HCT116 (cell line): ENCODE results near the gene UBE2G2.

Experiments
- EZH2phosphoT487 ChIP-seq: fragments of 200-600 bp; IDR thresholded peaks from 2 replicates; pipeline ENCODE4 v1.6.1; 2018; ENCODE audit warnings: antibody characterized with exemption, borderline replicate concordance
- POLR2A ChIP-seq: IDR thresholded peaks from 2 replicates; pipeline ENCODE4 v1.7.0; 2011; ENCODE audit warnings: borderline replicate concordance; ENCODE audit not compliant: insufficient read depth, insufficient read length; ENCODE audit errors: extremely low read depth
- SP1 ChIP-seq: IDR thresholded peaks from 2 replicates; pipeline ENCODE4 v1.6.1; 2012; ENCODE audit warnings: low read depth
- TF ChIP-seq, protein P1 (sequence below), 3 experiments: fragments of 200-600 bp in 1 of 3; sonication (generic) in 1 of 3; IDR thresholded peaks in 2 of 3; conservative IDR thresholded peaks in 1 of 3; 2 replicates each; pipeline ENCODE4 v1.5.1; 2012 to 2017; ENCODE audit warnings: low read depth in 2 of 3, low read length in 2 of 3, antibody characterized with exemption in 1 of 3, borderline replicate concordance in 1 of 3, control low read depth in 1 of 3, mild to moderate bottlenecking in 1 of 3, mixed read lengths in 1 of 3, mixed run types in 1 of 3, moderate library complexity in 1 of 3; ENCODE audit not compliant: insufficient read depth in 1 of 3
- TF ChIP-seq, protein P2 (sequence below): IDR thresholded peaks from 2 replicates; pipeline ENCODE4 v1.6.1; 2012

- TF ChIP-seq, protein P1, sequence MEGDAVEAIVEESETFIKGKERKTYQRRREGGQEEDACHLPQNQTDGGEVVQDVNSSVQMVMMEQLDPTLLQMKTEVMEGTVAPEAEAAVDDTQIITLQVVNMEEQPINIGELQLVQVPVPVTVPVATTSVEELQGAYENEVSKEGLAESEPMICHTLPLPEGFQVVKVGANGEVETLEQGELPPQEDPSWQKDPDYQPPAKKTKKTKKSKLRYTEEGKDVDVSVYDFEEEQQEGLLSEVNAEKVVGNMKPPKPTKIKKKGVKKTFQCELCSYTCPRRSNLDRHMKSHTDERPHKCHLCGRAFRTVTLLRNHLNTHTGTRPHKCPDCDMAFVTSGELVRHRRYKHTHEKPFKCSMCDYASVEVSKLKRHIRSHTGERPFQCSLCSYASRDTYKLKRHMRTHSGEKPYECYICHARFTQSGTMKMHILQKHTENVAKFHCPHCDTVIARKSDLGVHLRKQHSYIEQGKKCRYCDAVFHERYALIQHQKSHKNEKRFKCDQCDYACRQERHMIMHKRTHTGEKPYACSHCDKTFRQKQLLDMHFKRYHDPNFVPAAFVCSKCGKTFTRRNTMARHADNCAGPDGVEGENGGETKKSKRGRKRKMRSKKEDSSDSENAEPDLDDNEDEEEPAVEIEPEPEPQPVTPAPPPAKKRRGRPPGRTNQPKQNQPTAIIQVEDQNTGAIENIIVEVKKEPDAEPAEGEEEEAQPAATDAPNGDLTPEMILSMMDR (IDR thresholded peaks at IDR 0.05 in 2 of 3, conservative IDR thresholded peaks at IDR 0.05 in 1 of 3; ENCODE audit: borderline replicate concordance in 1 of 3, insufficient read depth in 1 of 3, low read depth in 2 of 3, low read length in 2 of 3): no peak
- TF ChIP-seq, protein P2, sequence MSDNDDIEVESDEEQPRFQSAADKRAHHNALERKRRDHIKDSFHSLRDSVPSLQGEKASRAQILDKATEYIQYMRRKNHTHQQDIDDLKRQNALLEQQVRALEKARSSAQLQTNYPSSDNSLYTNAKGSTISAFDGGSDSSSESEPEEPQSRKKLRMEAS: no peak
- TF ChIP-seq POLR2A (no peak), EZH2phosphoT487 (no peak), SP1 (no peak)
Observed at GRCh38 chr21:44720170-44720569, 81.5 kb downstream of the UBE2G2 start.
